Measurements from ENCODE around the gene SLC25A1. TPM values are rescaled to one million over a fixed set of nuclear protein-coding genes. Genes with fewer than 3 reads are reported as not detected.
A peak's percentile ranks its signal among the peaks of the same experiment; 100 is the strongest.

Gene SLC25A1
- total and polyA plus RNA-seq, 2 of the 8 experiments (the other 6 are each of a cell fraction or from before 2014, with no cell fraction given) = 110 to 148 TPM

- H3K23ac ChIP-seq (ENCODE audit: insufficient read length) = no peak overlapping the region
- no peak overlapping the region for H3K56ac ChIP-seq (replicated peaks; ENCODE audit: insufficient read length, low read depth, low read length)
- peak overlapping the region; percentile 83 to 96 (median 95) for H3K9ac ChIP-seq (replicated peaks in 1 of 4; ENCODE audit: extremely low read depth in 1 of 4, low read depth in 3 of 4, low read length in 3 of 4)
- peaks cover 5 to 27% of the 10 kb centered on the region in 2 experiments; a peak in 3 of 4 replicates for H3K79me2 ChIP-seq (ENCODE audit: control insufficient read depth in 1 of 2, insufficient read depth in 2 of 2, low read length in 2 of 2)
- WGBS, 2 experiments (ENCODE audit: extremely low coverage in 1 of 2, insufficient coverage in 1 of 2, insufficient read length in 1 of 2, insufficient replicate concordance in 2 of 2, low coverage in 1 of 2, low lambda C conversion rate in 2 of 2, missing lambda C conversion rate in 1 of 2) = 57% methylated on average over 13 of the region's 13 CpGs; no CpG with 5 or more reads in 1 of the 2 experiments
- FAIRE-seq (no peak), DNase-seq (ENCODE audit: low read depth in 1 of 2, low spot score in 2 of 2) (no peak)
- peaks cover 4 to 32% of the 10 kb centered on the region in 2 experiments for H4K20me1 ChIP-seq (replicated peaks in 1 of 2; ENCODE audit: control insufficient read depth in 1 of 2, insufficient read depth in 2 of 2, low read length in 2 of 2)
- CTCF ChIA-PET (ENCODE audit: partially characterized antibody) = interaction anchor here (3.7 kb wide), 1 partner anchor 27 kb away, joined by 28 read pairs; the partner anchor contains the start of gene ESS2
- peak overlapping the region; percentile 95 to 99 for H3K4me2 ChIP-seq (ENCODE audit: insufficient read depth in 1 of 2, low read depth in 2 of 2, low read length in 2 of 2)
- H3K9me3 ChIP-seq (ENCODE audit: insufficient read depth in 2 of 2, low read depth in 1 of 2, low read length in 1 of 2) = no peaks in the 10 kb centered on the region
- no peak overlapping the region for H2BK15ac ChIP-seq (ENCODE audit: low read length)
- peak overlapping the region; percentile 36; the same call in 1 of the 2 replicates for H3K18ac ChIP-seq (ENCODE audit: extremely low read depth, low read length)
- H2BK5ac ChIP-seq (ENCODE audit: low read depth, low read length) = peak overlapping the region; percentile 87; the same call in 1 of the 2 replicates
- no peak overlapping the region for H4K91ac ChIP-seq (replicated peaks; ENCODE audit: insufficient read length, low read length)
- no peak overlapping the region for H2BK20ac ChIP-seq (ENCODE audit: low read length)
- H3K14ac ChIP-seq (ENCODE audit: insufficient read length) = no peak overlapping the region
- peak overlapping the region; percentile 92 for H3K27ac ChIP-seq (ENCODE audit: low read depth, low read length)
- H3K4me3 ChIP-seq (ENCODE audit: extremely low read depth in 1 of 4, insufficient read depth in 2 of 4, low read depth in 3 of 4, low read length in 4 of 4) = peak overlapping the region; percentile 94 to 98 (median 97)
- H4K8ac ChIP-seq (ENCODE audit: extremely low read depth, insufficient read depth, low read length) = peak overlapping the region; percentile 99; the same call in 1 of the 2 replicates
- H3K36me3 ChIP-seq (ENCODE audit: control insufficient read depth in 2 of 4, insufficient read depth in 4 of 4, low read length in 3 of 4) = peaks cover 0 to 9% (median 0%) of the 10 kb centered on the region in 4 experiments; a peak in 2 of 8 replicates
- 0 out of 2 replicates have a peak overlapping the region, but pooled peaks have one; percentile 69 for H2AK5ac ChIP-seq (ENCODE audit: low read depth, low read length)
- 0 out of 2 replicates have a peak overlapping the region, but pooled peaks have one; percentile 63 for H2BK12ac ChIP-seq (ENCODE audit: low read depth, low read length)
- peaks cover 18% of the 10 kb centered on the region for H3K79me1 ChIP-seq (ENCODE audit: low read depth, low read length)
- H4K5ac ChIP-seq (ENCODE audit: insufficient read length, low read depth, low read length) = no peak overlapping the region
- H3K4me1 ChIP-seq (replicated peaks in 1 of 4; ENCODE audit: control insufficient read depth in 3 of 4, insufficient read depth in 4 of 4, low read length in 3 of 4) = peaks cover 0 to 50% (median 36%) of the 10 kb centered on the region in 4 experiments; a peak in 6 of 7 replicates
- POLR2A ChIA-PET (ENCODE audit: partially characterized antibody) = interaction anchor here (1.2 to 1.3 kb wide), 2 partner anchors 114 to 207 kb away, joined by 3 to 6 read pairs; no protein-coding TSS in a partner anchor
- peaks cover 10% of the 10 kb centered on the region for H3K23me2 ChIP-seq (ENCODE audit: low read depth, low read length)
- no peak overlapping the region for H2BK120ac ChIP-seq (replicated peaks; ENCODE audit: low read depth, low read length)
- H3K4ac ChIP-seq (replicated peaks; ENCODE audit: insufficient read length, low read depth, low read length) = no peak overlapping the region
- H2AFZ ChIP-seq (ENCODE audit: low read length) = no peak overlapping the region
- H3K27me3 ChIP-seq (replicated peaks in 1 of 4; ENCODE audit: control insufficient read depth in 3 of 4, extremely low read depth in 1 of 4, insufficient read depth in 3 of 4, low read length in 3 of 4) = peaks cover 18 to 36% (median 32%) of the 10 kb centered on the region in 4 experiments
- TF ChIP-seq JUN (IDR thresholded peaks at IDR 0.05; ENCODE audit: low read depth, low read length) = no peak
- TF ChIP-seq RNF2 (IDR thresholded peaks at IDR 0.05; ENCODE audit: borderline replicate concordance, low read depth, low read length, missing control alignments, poor library complexity, severe bottlenecking) = no peak
- no peak for TF ChIP-seq KDM1A (IDR thresholded peaks at IDR 0.05; ENCODE audit: borderline replicate concordance, low read length)
- TF ChIP-seq CTBP2 (IDR thresholded peaks at IDR 0.05; ENCODE audit: borderline replicate concordance, insufficient read depth, insufficient read length, low read length) = no peak
These were observed 6.1 kb downstream of the SLC25A1 start for GRCh38 chr22:19172213-19173046.

Measured in H1 (cell line).